Upper lobe of left lung (tissue), 6 donors: ENCODE results near the gene ZNF792. TPM values are rescaled to one million over a fixed set of nuclear protein-coding genes. Genes with fewer than 3 reads are reported as not detected.
"Not testable (repeated sequence)": the region's sequence is repeated elsewhere in the genome, so short reads cannot be mapped to it uniquely, and the experiment has no call there.

Source experiments
- ATAC-seq, 2 donors: fragments of 200-7000 bp; cut with Tn5 transposase; one replicate each; pipeline ENCODE4 v1.9.1; 2022; ENCODE audit warnings: mild to moderate bottlenecking in 2 of 2, moderate library complexity in 2 of 2; ENCODE audit not compliant: low FRiP score in 2 of 2
- DNase-seq, 2 donors: peaks; one replicate each; pipeline ENCODE4 v3.0.0-alpha.2; 2019 to 2020
- H3K27ac ChIP-seq, 4 donors: fragments of 200-600 bp; sonication (generic); one replicate each; pipeline ENCODE4 v1.5.1; 2016 to 2019
- H3K27me3 ChIP-seq, 4 donors: fragments of 200-600 bp; sonication (generic); one replicate each; pipeline ENCODE4 v1.5.1; 2017 to 2019
- H3K36me3 ChIP-seq, 4 donors: fragments of 200-600 bp; sonication (generic); one replicate each; pipeline ENCODE4 v1.5.1; 2016 to 2019
- H3K4me1 ChIP-seq, 4 donors: fragments of 200-600 bp; sonication (generic); one replicate each; pipeline ENCODE4 v1.5.1; 2018 to 2019
- H3K4me3 ChIP-seq, 4 donors: fragments of 200-600 bp; sonication (generic); one replicate each; pipeline ENCODE4 v1.5.1; 2017 to 2019; ENCODE audit warnings: mild to moderate bottlenecking in 2 of 4, moderate library complexity in 1 of 4
- H3K9me3 ChIP-seq, 4 donors: fragments of 200-600 bp; sonication (generic); one replicate each; pipeline ENCODE4 v1.5.1; 2018 to 2019
- CTCF ChIP-seq, 6 experiments: fragments of 450-650 bp in 4 of 6; fragments of 200-600 bp in 2 of 6; sonication (generic) in 2 of 6; IDR thresholded peaks; one replicate each; pipeline ENCODE4 v1.5.1; 2016 to 2019; ENCODE audit warnings: antibody characterized with exemption in 6 of 6
- EP300 ChIP-seq, 4 donors: sonication (generic); formaldehyde crosslinking; IDR thresholded peaks; one replicate each; pipeline ENCODE4 v1.5.1; 2017; ENCODE audit warnings: antibody characterized with exemption in 4 of 4, control low read depth in 2 of 4
- POLR2A ChIP-seq, 4 donors: fragments of 450-650 bp; IDR thresholded peaks; one replicate each; pipeline ENCODE4 v1.5.1; 2016 to 2017; ENCODE audit warnings: antibody characterized with exemption in 4 of 4, mild to moderate bottlenecking in 2 of 4
- POLR2AphosphoS5 ChIP-seq, 2 donors: sonication (generic); formaldehyde crosslinking; IDR thresholded peaks; one replicate each; pipeline ENCODE4 v1.5.1; 2017; ENCODE audit warnings: antibody characterized with exemption in 2 of 2
- WGBS, 2 donors: methylation state at CpG; one replicate each; pipeline ENCODE4 v1.1.5; 2017 to 2018; 5-methylcytosine and 5-hydroxymethylcytosine counted together
- total RNA-seq, 6 donors: library from RNA; depleted of rRNA in 4 of 6; stranded (reverse); fragments of >200 nt in 4 of 6; gene quantifications; one replicate each; pipeline versions ENCODE4 v1.1.0 to v1.2.1, GENCODE V29; 2016 to 2021
- donor health status: DM: no; HTN: no; CAD: no; lungs with moderate emphysema.
- donor health status: DM: no; HTN: yes; CAD: no; lungs with severe emphysema.

The ZNF792 gene
- total RNA-seq, 6 donors from 2014 or later: 8.3 to 14.5 (median 9.8) TPM

GRCh38 chr19:35000338-35000646 is 36.3 kb upstream of the ZNF792 start:
- ATAC-seq: no peak
- Histone ChIP-seq H3K4me3 (peak overlapping the region; percentile 87 to 96 (median 95)), H3K4me1 (peaks cover 76 to 87% (median 80%) of the 10 kb centered on the region in 4 donors), H3K27ac (peak overlapping the region; percentile 97 to 99 (median 99)), H3K36me3 (peaks cover 0 to 12% (median 0%) of the 10 kb centered on the region in 4 donors), H3K9me3 (no peaks in the 10 kb centered on the region), H3K27me3 (no peaks in the 10 kb centered on the region)
- no peak for DNase-seq
- TF ChIP-seq POLR2A (IDR thresholded peaks at IDR 0.05) (peak in 3 of 4 donors; percentile 8 to 68 (median 50)), CTCF (IDR thresholded peaks at IDR 0.05) (no peak), POLR2AphosphoS5 (IDR thresholded peaks at IDR 0.05) (no peak), EP300 (IDR thresholded peaks at IDR 0.05) (no peak)
- WGBS, 2 donors: 0% methylated on average over 4 of the region's 37 CpGs; no CpG with 5 or more reads in 1 of the 2 donors

GRCh38 chr19:34999498-35000337 is 35.7 kb upstream of the ZNF792 start, which contains the start of gene GRAMD1A:
TSS of gene GRAMD1A (plus strand) at chr19:35000323. CDS start at chr19:35000479, 156 bp downstream.
- Histone ChIP-seq H3K27ac (peak within 1 kb of the TSS; percentile 97 to 99 (median 99)), H3K36me3 (peaks cover 0 to 12% (median 0%) of the 10 kb centered on the region in 4 donors), H3K9me3 (no peaks in the 10 kb centered on the region), H3K4me1 (peaks cover 76 to 87% (median 79%) of the 10 kb centered on the region in 4 donors), H3K27me3 (no peaks in the 10 kb centered on the region), H3K4me3 (peak within 1 kb of the TSS; percentile 87 to 96 (median 95))
- DNase-seq (peak; percentile 92 to 99), ATAC-seq (peak; percentile 91 to 95)
- 5 to 6% methylated on average over 34 to 43 of the region's 45 CpGs for WGBS, 2 donors
- TF ChIP-seq POLR2A (IDR thresholded peaks at IDR 0.05) (peak in 3 of 4 donors; percentile 28 to 84 (median 67)), POLR2AphosphoS5 (IDR thresholded peaks at IDR 0.05) (peak; percentile 80 to 94), EP300 (IDR thresholded peaks at IDR 0.05) (peak in 2 of 4 donors; percentile 39 to 53), CTCF (IDR thresholded peaks at IDR 0.05) (no peak)

- peak overlapping the region in 3 of 4 donors; percentile 87 to 95 (median 95) for H3K4me3 ChIP-seq
- peak in 1 of 2 donors; percentile 17 for ATAC-seq
- H3K4me1 ChIP-seq: peaks cover 75 to 85% (median 77%) of the 10 kb centered on the region in 4 donors
- H3K27ac ChIP-seq: peak overlapping the region; percentile 97 to 99 (median 99)
- no peak for TF ChIP-seq CTCF (IDR thresholded peaks at IDR 0.05)
- TF ChIP-seq EP300 (IDR thresholded peaks at IDR 0.05): no peak
- no peak for TF ChIP-seq POLR2AphosphoS5 (IDR thresholded peaks at IDR 0.05)
- no peak for TF ChIP-seq POLR2A (IDR thresholded peaks at IDR 0.05)
- H3K36me3 ChIP-seq: peaks cover 0 to 12% (median 0%) of the 10 kb centered on the region in 4 donors
- 47 to 57% methylated on average over 12 to 13 of the region's 13 CpGs for WGBS, 2 donors
- H3K9me3 ChIP-seq: no peaks in the 10 kb centered on the region
- H3K27me3 ChIP-seq: no peaks in the 10 kb centered on the region
- no peak for DNase-seq
Observed at GRCh38 chr19:34998777-34999497, 34.9 kb upstream of the ZNF792 start.

GRCh38 chr19:34998224-34998623 is 34.2 kb upstream of the ZNF792 start:
- H3K9me3 ChIP-seq, DNase-seq, ATAC-seq, H3K4me3 ChIP-seq, H3K27me3 ChIP-seq: not testable (repeated sequence)
- peak overlapping the region; percentile 97 to 99 (median 99) for H3K27ac ChIP-seq
- peaks cover 0 to 12% (median 0%) of the 10 kb centered on the region in 4 donors for H3K36me3 ChIP-seq
- H3K4me1 ChIP-seq: peaks cover 69 to 78% (median 71%) of the 10 kb centered on the region in 4 donors
- 89 to 94% methylated on average over 7 of the region's 7 CpGs for WGBS, 2 donors

GRCh38 chr19:34997071-34997617 is 33.1 kb upstream of the ZNF792 start:
- Histone ChIP-seq H3K36me3 (peaks cover 0 to 3% (median 0%) of the 10 kb centered on the region in 4 donors), H3K4me1 (peaks cover 58 to 67% (median 60%) of the 10 kb centered on the region in 4 donors), H3K27me3 (no peaks in the 10 kb centered on the region), H3K9me3 (no peaks in the 10 kb centered on the region), H3K27ac (peak overlapping the region; percentile 58 to 99 (median 98)), H3K4me3 (no peak overlapping the region)
- no peak for ATAC-seq
- WGBS, 2 donors: 40 to 49% methylated on average over 8 of the region's 8 CpGs
- DNase-seq: no peak
- TF ChIP-seq EP300 (IDR thresholded peaks at IDR 0.05) (no peak), POLR2AphosphoS5 (IDR thresholded peaks at IDR 0.05) (no peak), CTCF (IDR thresholded peaks at IDR 0.05) (no peak), POLR2A (IDR thresholded peaks at IDR 0.05) (no peak)
